Endodermal cell (in vitro differentiated cells): Measurements from ENCODE around the gene GABRR1. TPM values are rescaled to one million over a fixed set of nuclear protein-coding genes. Genes with fewer than 3 reads are reported as not detected.

Experiments
- DNase-seq: peaks from one replicate; pipeline ENCODE4 v3.0.0-alpha.2; 2017
- H3K27ac ChIP-seq: 2 replicates; pipeline ENCODE4 v1.5.1; 2013; ENCODE audit warnings: mild to moderate bottlenecking, low read depth, low read length, moderate library complexity
- H3K27me3 ChIP-seq: 2 replicates; pipeline ENCODE4 v1.6.1; 2013; ENCODE audit warnings: mild to moderate bottlenecking, low read length, moderate library complexity; ENCODE audit not compliant: insufficient read depth, control insufficient read depth, poor library complexity, severe bottlenecking
- H3K36me3 ChIP-seq: 2 replicates; pipeline ENCODE4 v1.7.0; 2013; ENCODE audit warnings: mild to moderate bottlenecking, low read length, moderate library complexity; ENCODE audit not compliant: control insufficient read depth, insufficient read depth
- H3K4me1 ChIP-seq: one replicate; pipeline ENCODE4 v1.7.0; 2013; ENCODE audit warnings: low read length; ENCODE audit not compliant: control insufficient read depth, insufficient read depth
- H3K4me3 ChIP-seq: 2 replicates; pipeline ENCODE4 v1.5.1; 2013; ENCODE audit warnings: mild to moderate bottlenecking, low read length, moderate library complexity
- H3K9ac ChIP-seq: 2 replicates; pipeline ENCODE4 v1.6.1; 2013; ENCODE audit warnings: mild to moderate bottlenecking, low read length, moderate library complexity; ENCODE audit not compliant: poor library complexity, severe bottlenecking; ENCODE audit errors: extremely low read depth
- H3K9me3 ChIP-seq: 2 replicates; pipeline ENCODE4 v1.6.1; 2013; ENCODE audit warnings: mild to moderate bottlenecking, low read length, moderate library complexity; ENCODE audit not compliant: control insufficient read depth
- H3K27ac Mint-ChIP-seq: 2 replicates; pipeline ENCODE4 v1.8.0; 2020; ENCODE audit warnings: mixed read lengths
- H3K27me3 Mint-ChIP-seq: 2 replicates; pipeline ENCODE4 v1.8.0; 2021; ENCODE audit warnings: mild to moderate bottlenecking, mixed read lengths; ENCODE audit not compliant: insufficient read depth
- H3K36me3 Mint-ChIP-seq: 2 replicates; pipeline ENCODE4 v1.8.0; 2020; ENCODE audit warnings: low read depth, mixed read lengths
- H3K4me1 Mint-ChIP-seq: 2 replicates; pipeline ENCODE4 v1.8.0; 2020; ENCODE audit warnings: mixed read lengths
- H3K4me3 Mint-ChIP-seq: 2 replicates; pipeline ENCODE4 v1.8.0; 2020; ENCODE audit warnings: mild to moderate bottlenecking, moderate library complexity, mixed read lengths
- H3K9me3 Mint-ChIP-seq: 2 replicates; pipeline ENCODE4 v1.8.0; 2020; ENCODE audit warnings: mild to moderate bottlenecking, mixed read lengths
- WGBS, 2 experiments: methylation state at CpG; one replicate each; pipeline versions ENCODE4 v1.1.5 to v1.1.7; 2013; ENCODE audit warnings: missing lambda C conversion rate in 2 of 2, mixed read lengths in 1 of 2; ENCODE audit not compliant: insufficient coverage in 1 of 2, insufficient read length in 1 of 2; 5-methylcytosine and 5-hydroxymethylcytosine counted together
- total RNA-seq, 2 donors: library from RNA; stranded (reverse); fragmentation: NEBNext Ultra II Directional in 1 of 2; extraction: Animal tissue kit (Norgen Biotek cat#: 25700) in 1 of 2; gene quantifications; 2 replicates in 1 of 2; 3 replicates in 1 of 2; pipeline ENCODE4 v1.2.1, GENCODE V29; 2021
- TF ChIP-seq, protein P1 (sequence below): fragments of 200-600 bp; sonication (generic); conservative IDR thresholded peaks from 2 replicates; pipeline ENCODE4 v1.5.0; 2021; ENCODE audit warnings: antibody characterized with exemption, mild to moderate bottlenecking

The GABRR1 gene
- total RNA-seq, 2 donors from 2014 or later: 0.46 TPM; not detected in 1

DNA sequence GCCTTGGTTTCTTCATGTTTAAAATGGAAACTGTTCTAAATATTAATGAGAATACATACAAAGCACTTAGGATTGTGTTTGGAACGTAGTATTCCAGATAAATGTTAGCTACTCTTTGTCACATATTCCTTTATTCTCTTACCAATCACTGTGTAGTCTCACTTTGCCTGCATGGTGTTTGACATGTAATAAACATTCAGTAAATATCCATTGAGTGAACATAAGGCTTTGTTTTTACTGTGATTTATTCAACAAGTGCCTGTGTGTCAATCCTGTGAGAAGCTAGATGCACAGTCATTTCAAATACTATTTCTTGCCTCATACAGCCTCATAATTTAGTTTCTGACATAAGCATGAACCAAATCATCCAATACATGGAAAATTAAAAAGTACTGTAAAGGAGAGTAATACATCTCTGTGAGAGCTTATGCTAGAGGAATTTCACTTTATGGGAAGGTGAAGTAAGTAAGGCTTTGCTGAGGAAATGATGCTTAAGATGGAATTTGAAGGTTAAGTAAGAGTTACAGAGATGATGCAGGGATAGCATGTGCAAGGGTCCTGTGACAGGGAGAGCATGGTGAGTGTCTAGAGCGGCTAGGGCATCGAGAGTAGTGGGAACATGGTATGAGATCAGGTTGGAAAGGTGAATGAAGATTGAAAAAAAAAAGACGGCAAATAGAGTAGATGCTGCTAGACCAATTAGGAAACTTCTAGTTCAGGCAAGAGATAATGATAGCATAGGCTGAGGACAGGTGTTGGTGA, 56.6 kb downstream of the GABRR1 start:
- no peak overlapping the region for H3K4me3 Mint-ChIP-seq
- TF ChIP-seq, protein P1, sequence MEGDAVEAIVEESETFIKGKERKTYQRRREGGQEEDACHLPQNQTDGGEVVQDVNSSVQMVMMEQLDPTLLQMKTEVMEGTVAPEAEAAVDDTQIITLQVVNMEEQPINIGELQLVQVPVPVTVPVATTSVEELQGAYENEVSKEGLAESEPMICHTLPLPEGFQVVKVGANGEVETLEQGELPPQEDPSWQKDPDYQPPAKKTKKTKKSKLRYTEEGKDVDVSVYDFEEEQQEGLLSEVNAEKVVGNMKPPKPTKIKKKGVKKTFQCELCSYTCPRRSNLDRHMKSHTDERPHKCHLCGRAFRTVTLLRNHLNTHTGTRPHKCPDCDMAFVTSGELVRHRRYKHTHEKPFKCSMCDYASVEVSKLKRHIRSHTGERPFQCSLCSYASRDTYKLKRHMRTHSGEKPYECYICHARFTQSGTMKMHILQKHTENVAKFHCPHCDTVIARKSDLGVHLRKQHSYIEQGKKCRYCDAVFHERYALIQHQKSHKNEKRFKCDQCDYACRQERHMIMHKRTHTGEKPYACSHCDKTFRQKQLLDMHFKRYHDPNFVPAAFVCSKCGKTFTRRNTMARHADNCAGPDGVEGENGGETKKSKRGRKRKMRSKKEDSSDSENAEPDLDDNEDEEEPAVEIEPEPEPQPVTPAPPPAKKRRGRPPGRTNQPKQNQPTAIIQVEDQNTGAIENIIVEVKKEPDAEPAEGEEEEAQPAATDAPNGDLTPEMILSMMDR: no peak
- no peaks in the 10 kb centered on the region for H3K36me3 Mint-ChIP-seq
- no peaks in the 10 kb centered on the region for H3K36me3 ChIP-seq
- no peaks in the 10 kb centered on the region for H3K27me3 ChIP-seq
- no peak overlapping the region for H3K27ac ChIP-seq
- no peak overlapping the region for H3K4me3 ChIP-seq
- no peaks in the 10 kb centered on the region for H3K4me1 Mint-ChIP-seq
- no peaks in the 10 kb centered on the region for H3K9me3 Mint-ChIP-seq
- no peaks in the 10 kb centered on the region for H3K4me1 ChIP-seq
- no peaks in the 10 kb centered on the region for H3K9me3 ChIP-seq
- 91 to 97% methylated on average over 3 of the region's 4 CpGs for WGBS, 2 experiments
- no peak overlapping the region for H3K27ac Mint-ChIP-seq
- no peak for DNase-seq
- no peak overlapping the region for H3K9ac ChIP-seq
- no peaks in the 10 kb centered on the region for H3K27me3 Mint-ChIP-seq

DNA sequence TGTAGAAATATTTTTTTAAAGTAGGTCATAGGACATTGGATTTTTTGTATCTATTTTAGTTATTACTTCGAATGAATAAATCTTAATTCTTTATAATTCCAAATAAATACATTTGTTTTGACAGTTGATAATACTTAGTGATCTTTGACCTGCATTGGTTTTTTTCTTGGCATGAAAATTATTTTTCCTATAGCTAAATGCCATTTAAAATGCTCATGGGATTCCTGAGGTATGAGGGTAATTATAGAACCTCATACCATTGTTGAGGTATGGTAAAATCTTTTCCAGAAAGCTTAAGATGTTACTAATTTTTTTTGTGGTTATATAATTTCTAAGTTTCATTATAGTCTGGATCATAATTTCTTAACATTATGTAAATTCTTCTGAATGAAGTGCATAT, 63.0 kb downstream of the GABRR1 start:
- Histone ChIP-seq H3K9ac (no peak overlapping the region), H3K27ac (no peak overlapping the region), H3K36me3 (no peaks in the 10 kb centered on the region), H3K4me3 (no peak overlapping the region), H3K4me1 (no peaks in the 10 kb centered on the region), H3K27me3 (no peaks in the 10 kb centered on the region), H3K9me3 (no peaks in the 10 kb centered on the region)
- no CpG with 5 or more reads among the region's 1 CpG for WGBS, 2 experiments
- Mint-ChIP-seq H3K4me3 (no peak overlapping the region), H3K27me3 (peaks cover 7% of the 10 kb centered on the region), H3K27ac (no peak overlapping the region), H3K36me3 (no peaks in the 10 kb centered on the region), H3K9me3 (no peaks in the 10 kb centered on the region), H3K4me1 (no peaks in the 10 kb centered on the region)
- DNase-seq: no peak
- TF ChIP-seq, protein P1: no peak

- Mint-ChIP-seq H3K27ac (no peak overlapping the region), H3K27me3 (peaks cover 56% of the 10 kb centered on the region), H3K4me1 (no peaks in the 10 kb centered on the region), H3K9me3 (no peaks in the 10 kb centered on the region), H3K4me3 (no peak overlapping the region), H3K36me3 (no peaks in the 10 kb centered on the region)
- Histone ChIP-seq H3K27me3 (peaks cover 41% of the 10 kb centered on the region), H3K9ac (no peak overlapping the region), H3K36me3 (no peaks in the 10 kb centered on the region), H3K27ac (no peak overlapping the region), H3K9me3 (no peaks in the 10 kb centered on the region), H3K4me1 (no peaks in the 10 kb centered on the region), H3K4me3 (no peak overlapping the region)
- TF ChIP-seq, protein P1: no peak
- no peak for DNase-seq
- 92 to 93% methylated on average over 11 to 17 of the region's 17 CpGs for WGBS, 2 experiments
Observed at GRCh38 chr6:89148016-89148750, 69.0 kb downstream of the GABRR1 start.
